Mucosa of stomach (tissue), 1 donor: ENCODE data around the gene POMGNT2.

Source experiments
- H3K27me3 ChIP-seq: one replicate; pipeline ENCODE4 v1.7.0; 2013; ENCODE audit warnings: mild to moderate bottlenecking, low read length; ENCODE audit not compliant: control insufficient read depth, insufficient read depth
- H3K36me3 ChIP-seq: one replicate; pipeline ENCODE4 v1.7.0; 2013; ENCODE audit warnings: low read length; ENCODE audit not compliant: control insufficient read depth, insufficient read depth
- H3K4me1 ChIP-seq: one replicate; pipeline ENCODE4 v1.7.0; 2013; ENCODE audit warnings: mild to moderate bottlenecking, low read length; ENCODE audit not compliant: control insufficient read depth, insufficient read depth
- H3K4me3 ChIP-seq: one replicate; pipeline ENCODE4 v1.7.0; 2013; ENCODE audit warnings: low read length
- H3K9ac ChIP-seq: one replicate; pipeline ENCODE4 v1.7.0; 2013; ENCODE audit warnings: mild to moderate bottlenecking, low read length, moderate library complexity
- H3K9me3 ChIP-seq: one replicate; pipeline ENCODE4 v1.7.0; 2013; ENCODE audit warnings: mild to moderate bottlenecking, low read length, moderate library complexity; ENCODE audit not compliant: control insufficient read depth
- donor health status: Pancreatic carcinoma.

POMGNT2 gene

DNA sequence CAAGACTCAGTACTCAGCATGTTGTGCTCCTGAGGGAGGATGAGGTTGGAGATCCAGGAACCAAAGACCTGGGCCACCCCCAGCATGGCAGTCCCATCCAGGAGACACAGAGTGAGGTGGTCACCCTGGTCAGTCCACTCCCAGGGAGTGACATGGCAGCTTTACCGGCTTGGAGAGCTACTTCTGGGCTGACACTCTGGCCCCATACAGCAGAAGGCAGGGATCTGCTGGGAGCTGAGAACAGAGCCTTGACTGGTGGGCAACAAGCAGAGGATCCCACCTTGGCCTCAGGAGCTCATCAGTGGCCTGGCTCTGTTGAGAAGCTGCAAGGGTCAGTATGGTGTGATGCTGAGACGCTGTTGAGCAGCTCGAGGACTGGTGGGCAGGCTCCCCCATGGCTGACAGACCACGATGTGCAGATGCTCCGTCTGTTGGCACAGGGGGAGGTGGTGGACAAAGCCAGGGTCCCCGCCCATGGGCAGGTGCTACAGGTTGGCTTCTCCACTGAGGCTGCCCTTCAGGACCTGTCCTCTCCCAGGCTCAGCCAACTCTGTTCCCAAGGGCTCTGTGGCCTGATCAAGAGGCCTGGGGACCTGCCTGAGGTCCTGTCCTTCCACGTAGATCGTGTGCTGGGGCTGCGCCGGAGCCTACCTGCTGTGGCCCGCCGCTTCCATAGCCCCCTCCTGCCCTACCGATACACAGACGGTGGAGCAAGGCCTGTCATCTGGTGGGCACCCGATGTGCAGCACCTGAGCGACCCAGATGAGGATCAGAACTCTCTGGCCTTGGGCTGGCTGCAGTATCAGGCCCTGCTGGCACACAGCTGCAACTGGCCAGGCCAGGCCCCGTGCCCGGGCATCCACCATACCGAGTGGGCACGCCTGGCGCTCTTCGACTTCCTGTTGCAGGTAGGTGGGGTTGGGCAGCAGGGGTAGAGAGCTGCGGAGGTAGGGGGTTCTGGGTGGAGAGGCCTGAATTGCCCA, 72.9 kb downstream of the POMGNT2 start:
- Histone ChIP-seq H3K36me3 (no peaks in the 10 kb centered on the region), H3K4me3 (no peak overlapping the region), H3K27me3 (no peaks in the 10 kb centered on the region), H3K9me3 (no peaks in the 10 kb centered on the region), H3K4me1 (peaks cover 20% of the 10 kb centered on the region), H3K9ac (no peak overlapping the region)

GRCh38 chr3:43031889-43032545, 73.9 kb downstream of the POMGNT2 start:
- Histone ChIP-seq H3K27me3 (no peaks in the 10 kb centered on the region), H3K36me3 (no peaks in the 10 kb centered on the region), H3K9ac (no peak overlapping the region), H3K4me3 (no peak overlapping the region), H3K4me1 (peaks cover 24% of the 10 kb centered on the region), H3K9me3 (no peaks in the 10 kb centered on the region)

DNA sequence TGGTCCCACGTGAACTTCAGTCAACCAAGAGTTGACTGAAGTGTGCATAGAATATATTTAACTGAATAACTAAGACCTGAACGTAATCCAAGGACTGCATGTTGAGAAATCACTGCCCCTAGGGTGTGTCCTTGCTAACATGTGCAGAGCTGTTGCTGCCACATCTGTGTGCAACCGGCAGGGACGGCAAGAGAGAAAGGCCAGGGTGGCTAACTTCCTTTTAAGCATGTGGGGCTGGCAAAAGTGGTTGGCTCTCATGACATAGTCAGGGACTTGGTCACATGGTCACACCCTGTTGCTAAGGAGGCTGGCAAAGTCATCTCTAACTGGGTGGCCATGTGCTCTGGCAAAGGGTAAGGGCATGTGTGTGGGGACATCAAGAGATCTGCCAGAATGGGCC, 74.4 kb downstream of the POMGNT2 start:
- H3K9ac ChIP-seq, result no peak overlapping the region
- no peaks in the 10 kb centered on the region for H3K9me3 ChIP-seq
- H3K4me3 ChIP-seq, result no peak overlapping the region
- no peaks in the 10 kb centered on the region for H3K36me3 ChIP-seq
- H3K27me3 ChIP-seq, result no peaks in the 10 kb centered on the region
- H3K4me1 ChIP-seq, result peaks cover 30% of the 10 kb centered on the region

GRCh38 chr3:43030162-43030935, 75.5 kb downstream of the POMGNT2 start:
- Histone ChIP-seq H3K9ac (no peak overlapping the region), H3K27me3 (no peaks in the 10 kb centered on the region), H3K4me1 (peaks cover 30% of the 10 kb centered on the region), H3K4me3 (no peak overlapping the region), H3K36me3 (no peaks in the 10 kb centered on the region), H3K9me3 (no peaks in the 10 kb centered on the region)
